HEK293T (cell line): ENCODE measurements around the gene ZNRD2.

Experiments
- ARNT ChIP-seq: fragments of 450-650 bp; IDR thresholded peaks from 2 replicates; pipeline ENCODE4 v1.6.1; 2017; ENCODE audit warnings: mild to moderate bottlenecking
- BHLHE40 ChIP-seq: fragments of 450-650 bp; IDR thresholded peaks from 2 replicates; pipeline ENCODE4 v1.6.1; 2016; ENCODE audit warnings: mild to moderate bottlenecking, moderate library complexity, borderline replicate concordance
- ELF4 ChIP-seq: fragments of 450-650 bp; IDR thresholded peaks from 2 replicates; pipeline ENCODE4 v1.6.1; 2017; ENCODE audit warnings: antibody characterized with exemption
- FOXA1 ChIP-seq: fragments of 450-650 bp; IDR thresholded peaks from 2 replicates; pipeline ENCODE4 v1.6.1; 2016; ENCODE audit warnings: mild to moderate bottlenecking
- FOXK2 ChIP-seq: fragments of 450-650 bp; IDR thresholded peaks from 2 replicates; pipeline ENCODE4 v1.6.1; 2016; ENCODE audit warnings: mild to moderate bottlenecking
- FOXM1 ChIP-seq: fragments of 450-650 bp; IDR thresholded peaks from 2 replicates; pipeline ENCODE4 v1.6.1; 2017; ENCODE audit warnings: mild to moderate bottlenecking, borderline replicate concordance
- HDGF ChIP-seq: fragments of 450-650 bp; IDR thresholded peaks from 2 replicates; pipeline ENCODE4 v1.6.1; 2017; ENCODE audit warnings: antibody characterized with exemption, borderline replicate concordance
- NFRKB ChIP-seq: fragments of 450-650 bp; IDR thresholded peaks from 2 replicates; pipeline ENCODE4 v1.6.1; 2016; ENCODE audit warnings: mild to moderate bottlenecking, moderate library complexity
- SP1 ChIP-seq: fragments of 450-650 bp; IDR thresholded peaks from 2 replicates; pipeline ENCODE4 v1.6.1; 2017
- SUZ12 ChIP-seq: fragments of 450-650 bp; IDR thresholded peaks from 2 replicates; pipeline ENCODE4 v1.6.1; 2016; ENCODE audit warnings: mild to moderate bottlenecking
- TARDBP ChIP-seq: fragments of 450-650 bp; IDR thresholded peaks from 2 replicates; pipeline ENCODE4 v1.6.1; 2016
- TF ChIP-seq, protein P1 (sequence below): fragments of 450-650 bp; IDR thresholded peaks from 2 replicates; pipeline ENCODE4 v1.6.1; 2016

DNA sequence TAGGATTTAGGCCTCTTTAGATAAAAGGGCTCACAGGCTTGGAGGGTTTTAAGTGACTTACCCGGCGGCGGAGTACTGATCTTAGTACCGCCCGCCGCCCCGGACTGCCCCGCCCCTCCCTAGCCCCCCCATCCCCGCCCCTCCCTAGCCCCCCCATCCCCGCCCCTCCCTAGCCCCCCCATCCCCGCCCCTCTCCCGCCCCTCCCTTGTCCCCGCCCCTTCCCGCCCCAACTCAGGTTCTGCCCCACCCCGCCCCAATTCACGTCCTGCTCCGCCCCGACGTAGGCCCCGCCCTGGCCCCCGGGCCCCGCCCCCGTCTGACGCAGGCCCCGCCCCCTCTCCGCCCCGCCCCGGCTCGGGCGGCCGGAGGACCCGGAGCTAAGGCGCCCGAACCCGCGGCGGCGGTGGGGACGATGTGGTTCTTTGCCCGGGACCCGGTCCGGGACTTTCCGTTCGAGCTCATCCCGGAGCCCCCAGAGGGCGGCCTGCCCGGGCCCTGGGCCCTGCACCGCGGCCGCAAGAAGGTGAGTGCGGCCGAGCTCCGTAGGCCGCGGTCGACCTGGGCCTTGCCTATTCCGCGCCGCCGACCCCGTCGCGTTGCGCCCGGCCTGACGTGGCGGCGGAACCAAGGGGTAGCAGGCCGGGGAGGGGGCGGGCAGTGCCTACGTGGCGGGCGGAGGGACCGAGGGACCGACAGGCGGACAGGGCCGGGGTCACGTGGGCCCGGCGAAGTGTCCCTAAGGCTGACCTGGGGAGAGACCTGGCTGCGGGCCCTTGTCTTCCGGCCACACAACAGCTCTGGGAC is 45.3 kb upstream of the ZNRD2 start, which contains the start of gene SCYL1:
- TF ChIP-seq SUZ12: no peak
- no peak for TF ChIP-seq FOXM1
- TF ChIP-seq BHLHE40: no peak
- no peak for TF ChIP-seq FOXK2
- no peak for TF ChIP-seq ARNT
- TF ChIP-seq NFRKB: no peak
- no peak for TF ChIP-seq SP1
- TF ChIP-seq FOXA1: no peak
- TF ChIP-seq TARDBP: no peak
- TF ChIP-seq HDGF: no peak
- no peak for TF ChIP-seq ELF4
- TF ChIP-seq, protein P1, sequence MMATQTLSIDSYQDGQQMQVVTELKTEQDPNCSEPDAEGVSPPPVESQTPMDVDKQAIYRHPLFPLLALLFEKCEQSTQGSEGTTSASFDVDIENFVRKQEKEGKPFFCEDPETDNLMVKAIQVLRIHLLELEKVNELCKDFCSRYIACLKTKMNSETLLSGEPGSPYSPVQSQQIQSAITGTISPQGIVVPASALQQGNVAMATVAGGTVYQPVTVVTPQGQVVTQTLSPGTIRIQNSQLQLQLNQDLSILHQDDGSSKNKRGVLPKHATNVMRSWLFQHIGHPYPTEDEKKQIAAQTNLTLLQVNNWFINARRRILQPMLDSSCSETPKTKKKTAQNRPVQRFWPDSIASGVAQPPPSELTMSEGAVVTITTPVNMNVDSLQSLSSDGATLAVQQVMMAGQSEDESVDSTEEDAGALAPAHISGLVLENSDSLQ: no peak
